HG03139 (cell line): ENCODE data around the gene CHRD.
A peak's percentile ranks its signal among the peaks of the same experiment; 100 is the strongest.

Source experiments
- ATAC-seq: cut with Tn5 transposase; IDR thresholded peaks from one replicate; pipeline ENCODE4 v1.9.1; 2021; ENCODE audit not compliant: unreplicated experiment

The CHRD gene

DNA sequence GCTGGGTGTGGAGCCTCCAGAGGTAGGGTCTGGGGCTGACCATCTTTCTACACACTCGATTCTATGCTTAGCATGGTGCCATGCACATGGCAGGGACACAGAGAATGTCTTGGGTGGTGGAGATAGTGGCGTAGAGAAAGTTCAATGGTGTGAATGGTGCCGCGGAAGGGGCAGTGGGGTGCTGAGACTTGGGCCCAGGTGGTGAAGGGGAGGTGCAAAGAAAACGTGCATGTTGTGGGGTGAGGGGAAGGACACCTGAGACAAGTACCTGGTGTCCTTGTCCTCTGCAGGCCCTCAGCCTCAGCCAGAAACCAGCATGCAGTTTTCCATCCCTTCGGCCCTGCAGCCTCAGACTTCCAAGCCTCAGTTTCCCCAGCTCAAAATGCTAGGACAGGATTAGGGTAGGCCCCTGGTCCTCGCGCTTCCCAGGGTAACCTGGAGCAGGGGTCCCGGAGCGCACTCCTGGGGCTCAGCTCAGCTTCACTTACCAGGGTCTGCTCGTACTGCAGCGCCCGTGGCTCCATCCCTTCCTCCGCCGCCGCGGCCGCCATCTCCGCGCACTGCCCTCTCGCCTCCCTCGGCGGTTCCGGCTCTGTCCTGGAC is 18.8 kb upstream of the CHRD start:
- ATAC-seq = no peak

DNA sequence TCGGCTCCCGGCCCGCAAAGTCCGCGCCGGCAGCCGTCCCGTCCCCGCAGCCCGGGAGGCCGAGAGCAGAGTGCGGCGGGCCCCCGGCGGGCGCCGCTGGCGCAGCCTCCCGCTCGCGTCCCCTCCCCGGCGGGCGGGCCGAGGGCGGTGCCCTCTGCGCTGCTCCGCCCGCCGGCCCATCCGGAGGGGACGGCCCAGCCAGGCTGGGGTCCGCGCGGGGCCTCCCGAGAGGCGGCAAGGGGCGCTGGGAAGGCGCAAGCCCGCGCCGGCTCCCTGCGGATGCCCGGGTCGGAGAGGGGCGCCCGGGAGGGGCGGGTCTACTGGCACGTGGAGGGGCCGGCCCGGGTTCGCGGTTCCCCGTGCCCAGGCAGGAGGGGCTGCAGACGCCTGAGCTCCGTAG is 18.3 kb upstream of the CHRD start, which contains the start of the genes CLCN2 and POLR2H:
CLCN2 (minus strand) TSS at position 74 of the 400 bp plus-strand sequence. CDS start 126 bp downstream, outside the sequence.
POLR2H (plus strand) TSS at position 179 of the 400 bp plus-strand sequence. CDS start 1,783 bp downstream, outside the sequence.
- ATAC-seq = peak; percentile 35

DNA sequence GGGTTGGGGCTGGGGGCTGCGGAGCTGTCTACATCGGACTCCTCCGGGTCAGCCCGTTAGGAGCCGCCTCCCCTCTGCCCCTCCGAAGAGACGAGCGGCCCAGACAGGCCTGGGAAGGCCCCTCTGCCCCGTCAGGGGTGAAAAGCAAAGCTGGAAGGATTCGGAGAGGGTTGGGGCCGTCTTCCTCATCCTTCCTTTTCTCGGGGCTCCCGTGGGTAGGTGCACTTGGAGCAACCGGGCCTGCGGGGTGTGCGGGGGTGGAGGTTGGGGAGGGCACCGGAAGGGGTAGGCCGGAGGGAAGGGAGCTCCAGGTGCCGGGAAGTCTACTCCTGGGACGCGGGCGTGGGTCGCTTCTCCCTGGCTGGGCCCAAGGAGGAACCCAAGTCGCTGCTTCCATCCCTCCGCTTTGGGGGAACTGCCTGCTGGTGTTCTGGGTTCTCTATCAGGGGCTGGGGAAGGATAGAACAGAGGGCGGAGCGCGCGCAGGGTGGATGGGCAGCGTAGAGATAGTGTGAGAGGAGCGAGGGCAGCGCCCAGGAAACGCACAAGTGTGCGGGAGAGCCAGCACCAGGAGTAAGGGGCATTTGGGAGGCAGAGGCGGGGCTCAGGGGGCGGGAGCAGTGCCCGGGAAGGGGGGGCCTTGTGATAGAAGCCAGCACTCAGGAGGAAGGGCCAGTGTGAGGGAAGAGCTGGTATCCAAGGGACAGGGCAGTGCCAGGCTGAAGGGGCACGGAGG is 17.8 kb upstream of the CHRD start:
- ATAC-seq = no peak

DNA sequence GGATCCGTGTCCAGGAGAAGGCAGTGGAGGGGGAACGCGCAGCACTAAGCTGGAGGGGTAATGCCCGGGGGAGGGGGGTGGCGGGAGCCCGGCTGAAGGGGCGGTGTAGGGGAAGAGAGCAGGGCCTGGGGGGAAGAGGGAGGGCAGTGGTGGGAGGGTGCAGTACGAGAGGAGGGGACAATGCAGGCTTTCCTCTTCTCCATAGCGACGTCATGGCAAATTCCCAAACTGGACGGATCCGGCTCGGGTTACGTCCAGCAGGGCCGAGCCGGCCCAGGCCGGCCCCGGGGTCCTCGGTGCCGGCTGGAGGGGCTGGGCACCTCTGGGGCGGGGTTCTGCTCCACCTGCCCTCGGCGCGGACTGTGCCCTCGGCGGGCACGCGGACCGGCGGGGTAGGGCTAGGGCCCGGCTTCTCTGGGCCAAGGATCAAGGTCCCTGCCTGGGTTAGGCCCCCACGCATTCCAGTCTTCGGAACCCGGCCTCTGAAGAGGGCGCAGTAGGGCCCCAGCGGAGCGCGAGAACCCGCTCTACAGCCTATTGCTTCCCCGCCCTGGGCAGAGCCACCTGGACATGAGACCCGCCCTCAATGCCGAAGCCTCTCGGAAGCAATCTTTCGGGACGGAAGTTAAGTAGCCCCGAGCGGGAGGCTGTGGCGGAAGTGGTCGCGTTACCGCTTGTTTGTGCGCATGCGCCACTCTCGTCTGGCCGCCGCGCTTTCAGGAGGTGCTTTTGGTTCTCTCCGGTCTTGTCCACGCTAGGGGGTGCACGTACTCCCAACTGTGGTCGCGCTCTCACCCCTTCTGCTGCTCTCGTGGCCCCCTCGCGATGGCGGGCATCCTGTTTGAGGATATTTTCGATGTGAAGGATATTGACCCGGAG is 16.9 kb upstream of the CHRD start:
- ATAC-seq = peak; percentile 74

DNA sequence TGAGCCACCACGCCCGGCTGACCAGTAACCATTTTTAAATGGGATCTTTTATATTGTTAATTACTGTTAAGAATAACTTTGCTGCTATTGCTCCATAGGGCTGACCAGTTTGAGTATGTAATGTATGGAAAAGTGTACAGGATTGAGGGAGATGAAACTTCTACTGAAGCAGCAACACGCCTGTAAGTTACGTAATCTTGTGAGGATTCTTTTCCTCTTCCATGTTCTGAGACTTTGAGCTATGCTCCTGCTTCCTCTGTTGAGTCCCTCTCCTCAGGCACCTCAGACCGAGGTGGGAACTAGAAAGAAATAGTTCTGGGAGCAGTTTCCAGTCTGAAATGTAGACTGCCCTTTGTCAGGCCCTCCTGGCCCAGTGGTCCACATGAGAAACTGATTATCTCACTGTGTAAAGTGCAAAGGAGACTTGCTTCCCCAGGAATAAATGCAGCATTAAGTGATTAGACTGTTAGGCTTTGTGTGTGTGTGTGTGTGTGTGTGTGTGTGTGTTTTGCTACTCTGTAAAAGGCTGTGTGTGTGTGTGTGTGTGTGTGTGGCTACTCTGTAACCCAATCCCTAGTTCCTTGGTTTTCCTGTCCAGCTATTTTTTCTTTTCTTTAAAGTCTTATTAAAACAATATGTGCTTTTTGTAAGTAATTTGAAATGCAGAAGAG is 13.1 kb upstream of the CHRD start:
- ATAC-seq = no peak

DNA sequence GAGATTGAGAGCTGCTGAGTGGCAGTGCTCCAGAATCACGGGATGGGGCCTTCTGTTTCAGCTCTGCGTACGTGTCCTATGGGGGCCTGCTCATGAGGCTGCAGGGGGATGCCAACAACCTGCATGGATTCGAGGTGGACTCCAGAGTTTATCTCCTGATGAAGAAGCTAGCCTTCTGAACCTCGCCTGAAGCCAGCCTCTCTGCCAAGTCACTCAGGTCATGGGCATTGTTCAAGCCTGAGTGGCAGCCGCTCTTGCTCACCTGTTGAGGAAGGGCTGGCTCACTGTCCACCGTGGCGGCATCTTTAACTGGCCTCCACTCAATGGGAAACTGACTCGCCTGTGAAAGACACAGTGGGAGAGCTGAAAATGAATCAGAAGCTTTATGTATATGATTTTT is 11.7 kb upstream of the CHRD start:
- no peak for ATAC-seq

DNA sequence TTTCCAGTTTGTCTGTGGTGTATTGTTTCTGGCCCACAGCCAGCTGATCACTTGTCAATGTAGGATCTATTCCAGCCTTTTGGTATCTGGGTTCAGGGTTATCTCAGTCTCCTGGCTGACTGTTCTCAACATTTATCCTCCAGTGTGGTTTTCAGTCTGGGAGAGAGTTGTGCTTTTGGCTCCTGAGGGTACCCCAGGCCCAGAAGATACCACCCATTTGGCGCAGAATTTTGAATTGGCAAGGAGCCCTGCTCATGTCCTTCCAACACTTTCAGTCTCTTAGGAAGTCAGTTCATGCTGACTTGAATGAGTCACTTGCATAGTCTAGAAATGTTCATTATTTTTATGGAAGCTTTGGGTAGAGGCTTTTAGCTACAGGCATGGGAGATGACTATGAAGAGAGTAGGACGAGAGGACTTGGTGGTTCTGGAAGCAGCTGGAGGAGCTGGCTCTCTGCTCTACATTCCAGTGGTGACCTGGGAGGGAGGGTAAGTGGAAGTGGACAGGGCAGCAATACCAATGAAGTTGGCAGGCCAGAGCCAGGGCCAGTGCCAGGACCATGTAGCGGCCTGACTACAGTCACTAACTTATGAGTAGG is 11.2 kb upstream of the CHRD start:
- ATAC-seq = no peak

DNA sequence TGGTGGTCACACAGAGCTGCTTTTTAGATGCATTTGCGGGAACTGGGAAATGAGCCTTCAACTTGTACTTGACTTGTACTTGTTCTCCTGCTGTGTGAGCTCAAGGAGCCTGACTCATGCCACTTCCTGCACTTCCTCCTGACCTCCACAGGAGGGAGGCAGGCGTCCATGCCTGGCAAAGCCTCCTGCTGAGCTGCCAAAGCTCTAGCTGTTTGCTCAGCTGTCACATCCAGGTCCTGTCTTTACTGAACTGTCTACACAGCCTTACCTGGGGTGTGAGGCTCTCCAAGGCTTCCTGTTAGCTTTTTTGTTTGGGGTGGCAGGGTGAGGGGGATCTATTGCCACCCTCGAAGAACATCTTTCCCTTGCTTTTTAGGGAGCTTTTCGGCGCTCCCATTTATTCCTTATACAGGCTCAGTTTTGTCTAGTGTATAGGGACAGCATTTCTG is 8.3 kb upstream of the CHRD start:
- no peak for ATAC-seq

DNA sequence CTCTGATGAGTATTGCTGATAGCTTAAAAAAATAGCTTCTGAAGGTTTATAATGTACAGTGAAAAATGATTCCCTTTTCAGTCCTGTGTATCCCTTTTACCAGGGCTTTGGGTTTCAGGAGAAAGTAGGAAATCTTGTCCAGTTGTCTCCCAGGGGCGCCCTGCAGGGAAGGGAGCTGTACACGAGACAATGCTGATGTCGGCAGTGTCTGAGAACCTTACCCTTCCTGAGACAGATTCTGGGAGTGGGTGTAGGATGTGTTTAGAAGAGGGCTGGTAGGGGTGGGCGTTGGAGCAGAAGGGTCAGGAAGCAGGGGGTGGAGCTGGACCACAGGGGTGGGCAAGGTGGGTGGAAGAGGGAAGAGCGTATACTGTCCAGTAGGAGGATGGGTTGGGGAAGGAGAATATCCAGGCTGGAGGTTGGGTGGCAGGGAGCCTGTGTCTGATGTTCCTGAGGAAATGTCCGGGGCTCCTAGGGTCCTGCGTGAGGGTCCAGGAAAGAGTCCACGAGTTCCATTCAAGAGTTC is 7.5 kb upstream of the CHRD start:
- ATAC-seq = no peak

DNA sequence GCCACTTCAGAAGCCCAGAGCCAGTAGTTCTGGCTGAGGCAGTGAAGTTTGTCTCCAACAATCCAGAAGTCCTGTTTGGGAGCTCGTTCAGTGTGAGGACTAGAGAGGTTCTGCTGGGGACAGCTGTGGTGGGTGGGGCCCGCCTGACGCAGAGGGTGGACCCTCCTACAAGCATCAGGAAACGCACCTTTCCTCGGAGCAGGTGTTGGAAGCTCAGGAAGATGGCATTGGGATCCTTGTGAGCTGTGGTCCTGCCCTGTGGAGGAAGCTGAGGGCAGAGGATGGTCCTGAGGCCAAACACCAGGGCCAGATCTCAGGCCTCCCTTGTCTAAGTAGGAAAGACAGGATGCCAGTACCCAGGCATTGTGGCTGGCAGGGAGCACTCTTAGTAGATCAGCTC is 6.9 kb upstream of the CHRD start:
- ATAC-seq = no peak

DNA sequence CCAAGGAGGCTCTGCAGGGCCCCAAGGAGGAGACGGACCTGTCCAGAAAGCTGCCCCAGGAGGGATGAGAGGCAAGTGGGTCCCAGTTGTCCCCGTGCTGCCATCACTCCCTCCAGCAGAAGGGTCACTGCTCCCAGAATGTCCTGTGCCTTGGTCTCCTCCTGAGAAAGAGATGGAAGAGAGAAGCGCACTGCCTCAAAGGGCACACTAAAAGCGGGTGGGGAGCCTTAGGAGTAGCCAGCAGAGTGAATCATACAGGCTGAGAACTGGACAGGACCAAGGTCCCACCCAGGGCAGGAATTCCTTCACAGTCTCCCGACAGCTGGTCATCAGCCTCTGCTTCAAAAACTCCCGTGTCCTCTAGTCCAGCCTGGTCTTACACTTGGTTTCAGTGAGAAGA is 6.4 kb upstream of the CHRD start:
- ATAC-seq = no peak

DNA sequence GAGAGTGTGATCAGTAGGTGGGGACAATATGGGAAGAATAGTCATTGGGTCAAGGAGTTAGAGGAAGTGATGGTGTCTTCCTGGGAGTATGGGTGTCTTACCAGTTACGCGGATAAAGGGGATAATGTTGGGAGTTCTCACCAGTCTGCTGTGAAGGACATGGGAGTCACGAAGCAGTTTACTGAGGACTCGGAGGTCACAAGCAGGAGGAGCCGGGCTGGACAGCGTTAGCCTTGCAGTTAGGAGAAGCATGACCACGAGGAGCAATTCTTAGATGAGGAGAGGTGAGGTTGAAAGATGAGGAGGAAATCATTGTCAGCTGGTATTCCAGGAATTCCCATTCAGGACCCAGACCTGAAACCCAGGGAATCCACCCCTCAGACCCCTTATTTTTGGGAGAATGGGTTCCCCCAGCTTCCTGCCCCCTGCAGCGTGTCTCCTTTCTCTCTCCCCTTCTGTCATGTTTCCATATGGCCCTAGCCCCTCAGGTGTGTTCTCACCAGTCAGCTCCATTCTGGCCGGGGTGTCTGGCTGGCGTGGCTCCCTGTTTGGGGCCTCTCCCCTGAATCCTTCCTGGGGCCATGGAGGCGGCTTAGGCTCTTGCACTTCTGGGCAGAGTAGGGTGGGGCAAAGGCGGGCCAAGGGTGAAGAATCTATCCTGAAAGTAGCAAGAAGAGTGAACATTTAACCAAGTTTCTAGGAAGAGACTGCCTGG is 4.0 kb upstream of the CHRD start:
- ATAC-seq = no peak

DNA sequence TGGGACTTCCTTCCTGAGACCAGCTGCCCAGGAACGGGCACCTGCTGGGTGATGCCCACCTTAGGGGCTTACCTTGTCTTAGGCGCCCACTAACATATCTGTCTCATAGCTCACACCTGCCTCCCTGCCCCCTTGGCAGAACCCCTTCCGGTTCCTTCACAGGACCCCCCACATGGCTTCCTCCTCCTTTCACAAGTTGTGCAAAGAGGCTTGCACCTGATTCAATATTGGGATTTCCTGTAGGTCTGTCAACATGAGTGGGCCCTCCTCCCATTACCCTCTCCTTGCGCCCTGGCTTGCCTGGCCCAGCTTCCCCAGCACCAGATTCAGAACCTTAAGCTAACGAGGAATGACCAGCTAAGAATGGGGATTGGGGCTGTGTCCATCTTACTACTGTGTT is 2.5 kb upstream of the CHRD start:
- ATAC-seq = no peak

DNA sequence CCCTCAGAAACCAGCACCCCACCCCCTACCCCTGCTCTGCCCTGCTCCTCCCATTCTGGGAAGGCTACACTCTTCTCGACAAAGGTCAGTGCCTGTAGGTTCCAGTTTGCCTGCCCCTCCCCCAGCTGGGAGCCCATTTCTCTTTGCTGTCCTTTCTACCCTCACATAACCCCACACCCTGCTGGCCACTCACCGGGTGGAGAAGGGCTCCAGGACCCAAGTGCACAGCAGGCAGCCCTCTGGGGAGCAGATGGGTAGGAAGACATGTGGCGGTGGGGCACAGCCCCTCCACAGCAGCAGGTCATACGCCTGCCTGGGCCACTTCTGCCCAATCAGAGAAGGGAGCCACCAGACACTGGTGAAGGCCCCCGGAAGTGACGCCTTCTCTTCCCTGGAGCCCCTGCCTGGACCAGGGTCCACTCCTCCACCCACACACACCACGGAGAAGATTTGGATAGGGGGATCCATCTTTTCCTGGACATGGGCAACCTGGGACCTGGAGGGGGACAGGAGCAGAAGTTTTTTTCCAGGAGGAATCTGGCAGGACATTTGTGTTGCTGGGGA is 1.9 kb upstream of the CHRD start, which contains the start of gene THPO:
THPO (minus strand) TSS at position 326 of the 564 bp plus-strand sequence. CDS start 1,948 bp downstream, outside the sequence.
- ATAC-seq = no peak

DNA sequence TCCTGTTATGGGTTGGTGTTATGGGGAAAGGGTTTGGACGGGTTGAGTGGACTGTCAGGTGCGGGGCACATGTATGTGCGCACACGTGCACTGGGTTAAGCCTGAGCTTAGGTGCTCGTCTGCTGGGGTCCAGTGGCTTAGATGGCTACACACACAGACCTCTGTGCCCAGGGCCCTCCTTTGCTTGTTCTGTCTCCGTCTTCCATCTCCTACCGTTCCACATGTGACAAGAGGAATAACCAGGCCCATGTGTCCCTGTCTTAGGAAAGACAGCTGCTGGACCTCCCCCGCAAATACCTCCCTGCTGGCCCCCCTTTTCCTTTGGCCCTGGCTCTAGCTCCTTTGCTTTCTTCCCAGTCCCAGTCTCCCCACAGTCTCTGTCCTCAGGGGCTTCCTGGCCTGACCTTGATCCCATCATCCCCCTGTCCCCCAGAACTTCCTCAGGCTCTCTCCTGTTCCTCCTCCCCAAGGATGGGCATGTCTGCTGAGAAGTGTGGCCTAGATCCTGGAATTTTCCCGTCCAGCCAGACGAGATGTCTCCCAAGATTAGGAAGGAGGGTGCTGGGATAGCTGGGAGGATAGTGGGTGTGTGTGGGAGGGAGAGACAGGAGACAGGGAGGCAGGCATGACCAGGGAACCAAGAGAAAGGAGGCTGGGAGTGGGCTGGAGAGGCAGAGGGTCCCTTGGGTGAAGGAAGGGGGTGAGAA is 1.1 kb upstream of the CHRD start:
- no peak for ATAC-seq

DNA sequence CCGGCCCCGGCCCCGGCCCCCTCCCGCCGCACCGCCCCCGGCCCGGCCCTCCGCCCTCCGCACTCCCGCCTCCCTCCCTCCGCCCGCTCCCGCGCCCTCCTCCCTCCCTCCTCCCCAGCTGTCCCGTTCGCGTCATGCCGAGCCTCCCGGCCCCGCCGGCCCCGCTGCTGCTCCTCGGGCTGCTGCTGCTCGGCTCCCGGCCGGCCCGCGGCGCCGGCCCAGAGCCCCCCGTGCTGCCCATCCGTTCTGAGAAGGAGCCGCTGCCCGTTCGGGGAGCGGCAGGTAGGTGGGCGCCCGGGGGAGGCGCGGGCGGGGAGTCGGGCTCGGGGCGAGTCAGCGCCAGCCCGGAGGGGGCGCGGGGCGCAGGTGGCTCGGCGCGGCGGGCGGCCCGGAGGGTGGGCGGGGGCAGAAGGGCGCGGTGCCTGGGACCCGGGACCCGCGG is 352 bp downstream of the CHRD start:
- no peak for ATAC-seq

DNA sequence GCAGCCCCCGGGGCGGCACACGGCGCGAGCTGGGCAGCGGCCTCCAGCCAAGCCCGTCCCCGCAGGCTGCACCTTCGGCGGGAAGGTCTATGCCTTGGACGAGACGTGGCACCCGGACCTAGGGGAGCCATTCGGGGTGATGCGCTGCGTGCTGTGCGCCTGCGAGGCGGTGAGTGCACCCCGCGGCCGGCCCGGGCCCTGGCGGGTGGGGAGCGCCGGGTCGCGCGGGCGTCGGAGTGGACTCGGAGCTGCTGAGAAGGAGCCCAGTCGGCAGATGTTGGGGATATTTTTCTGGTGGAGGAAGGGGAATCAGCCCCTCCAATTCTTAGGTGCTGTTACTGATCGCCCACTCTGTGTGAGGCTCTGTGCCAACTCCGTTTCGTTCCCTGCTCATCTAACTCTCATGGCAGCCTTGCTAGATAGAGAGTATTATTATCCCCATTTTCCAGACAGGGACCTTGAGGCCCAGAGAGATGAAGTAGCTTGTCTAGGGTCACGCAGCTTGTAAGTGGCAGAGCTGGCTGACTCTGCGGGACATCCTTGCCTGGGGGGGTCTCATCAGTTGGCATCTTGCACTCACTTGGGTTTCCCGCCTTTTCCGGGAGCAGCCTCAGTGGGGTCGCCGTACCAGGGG is 890 bp downstream of the CHRD start:
- ATAC-seq = no peak
